Lung (tissue), 12 donors: ENCODE measurements around the gene ZKSCAN8. TPM values are rescaled to one million over a fixed set of nuclear protein-coding genes. Genes with fewer than 3 reads are reported as not detected.
A peak's percentile ranks its signal among the peaks of the same experiment; 100 is the strongest.

Source experiments
- ATAC-seq: fragments of 200-7000 bp; cut with Tn5 transposase; one replicate; pipeline ENCODE4 v1.9.1; 2020; ENCODE audit warnings: moderate number of reproducible peaks; ENCODE audit not compliant: insufficient read depth, low FRiP score
- DNase-seq, 3 donors: peaks; one replicate each; pipeline ENCODE4 v3.0.0-alpha.2; 2013 to 2017
- H3K27ac ChIP-seq, 2 donors: one replicate each; pipeline ENCODE4 v1.5.1; 2013; ENCODE audit warnings: mild to moderate bottlenecking in 2 of 2, moderate library complexity in 2 of 2, control low read depth in 1 of 2, inconsistent platforms in 1 of 2, low read depth in 1 of 2, low read length in 1 of 2
- H3K27me3 ChIP-seq, 3 donors: one replicate each; pipeline ENCODE4 v1.5.1; 2013; ENCODE audit warnings: low read length in 2 of 3; ENCODE audit not compliant: control insufficient read depth in 3 of 3, insufficient read depth in 3 of 3
- H3K36me3 ChIP-seq, 4 donors: one replicate each; pipeline ENCODE4 v1.5.1; 2013; ENCODE audit warnings: low read length in 4 of 4, mild to moderate bottlenecking in 1 of 4, moderate library complexity in 1 of 4; ENCODE audit not compliant: control insufficient read depth in 4 of 4, insufficient read depth in 4 of 4
- H3K4me1 ChIP-seq, 5 donors: one replicate each; pipeline ENCODE4 v1.5.1; 2013; ENCODE audit warnings: low read length in 5 of 5, mild to moderate bottlenecking in 2 of 5, moderate library complexity in 1 of 5; ENCODE audit not compliant: control insufficient read depth in 5 of 5, insufficient read depth in 5 of 5
- H3K4me3 ChIP-seq: one replicate; pipeline ENCODE4 v1.5.1; 2013; ENCODE audit warnings: mild to moderate bottlenecking, control low read depth, moderate library complexity
- H3K9ac ChIP-seq, 2 donors: one replicate each; pipeline ENCODE4 v1.5.1; 2013; ENCODE audit warnings: low read length in 2 of 2, control low read depth in 1 of 2; ENCODE audit not compliant: insufficient read depth in 1 of 2
- H3K9me3 ChIP-seq, 4 donors: one replicate each; pipeline ENCODE4 v1.5.1; 2013; ENCODE audit warnings: low read length in 3 of 4, mild to moderate bottlenecking in 1 of 4, moderate library complexity in 1 of 4; ENCODE audit not compliant: control insufficient read depth in 4 of 4, insufficient read depth in 3 of 4
- CTCF ChIP-seq: IDR thresholded peaks from 2 replicates; pipeline ENCODE4 v1.5.1; 2012; ENCODE audit warnings: mild to moderate bottlenecking; ENCODE audit errors: control extremely low read depth, extremely low read depth
- WGBS, 2 donors: extraction: QIAGEN DNeasy Blood & Tissue Kit; methylation state at CpG; one replicate each; pipeline ENCODE4 v1.1.7; 2013; 5-methylcytosine and 5-hydroxymethylcytosine counted together
- polyA plus RNA-seq, 2 donors: library from polyadenylated mRNA; stranded (reverse); fragments of 200-250 nt; gene quantifications; one replicate each; pipeline ENCODE4 v1.2.1, GENCODE V29; 2013
- total RNA-seq, 2 donors: library from RNA; depleted of rRNA in 1 of 2; stranded (reverse); fragments of >200 nt in 1 of 2; gene quantifications; one replicate each; pipeline ENCODE4 v1.2.1, GENCODE V29; 2014 to 2021
- donor health status: control.
- donor health status: control.
- donor health status: Bipolar disorder and iron deficiency.
- donor health status: healthy.
- donor health status: DM: yes; HTN: yes; CAD: no.

The ZKSCAN8 gene
- total and polyA plus RNA-seq, 4 donors = 3.8 to 40.5 (median 8.8) TPM

DNA sequence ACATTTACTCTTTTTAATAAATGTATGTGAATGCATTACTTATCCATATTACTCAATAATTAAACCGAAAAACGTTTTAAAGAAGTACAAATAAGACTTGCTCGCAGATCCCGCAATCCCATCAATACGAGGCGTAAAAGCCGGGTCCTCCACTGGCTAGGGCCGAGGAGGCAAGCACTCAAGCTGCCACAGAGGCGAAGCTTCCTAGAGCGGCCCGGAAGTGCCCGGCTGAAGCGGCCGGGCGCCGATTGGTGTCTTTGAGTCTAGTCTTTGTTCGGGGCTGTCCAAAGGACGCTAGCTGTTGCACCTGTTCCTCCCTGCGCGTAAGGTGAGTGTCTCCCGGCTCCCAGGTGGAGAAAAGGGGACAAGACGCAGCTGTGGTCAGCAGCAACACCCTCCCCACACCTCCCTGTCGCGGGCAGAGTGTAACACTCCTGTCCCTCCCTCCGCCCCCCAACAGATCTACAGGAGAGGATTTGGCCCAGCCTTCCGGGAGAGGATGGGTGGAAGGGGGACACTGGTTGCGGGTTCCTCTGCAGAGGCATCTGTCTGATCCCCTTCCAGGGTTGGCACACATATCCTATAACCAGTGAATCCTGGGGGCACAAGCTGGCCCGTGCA, 17.2 kb upstream of the ZKSCAN8 start, which contains the start of gene ZSCAN16:
Gene ZSCAN16, plus strand, starts transcription at position 260 of the 621 bp plus-strand sequence. CDS start 835 bp downstream, outside the sequence.
- H3K4me1 ChIP-seq = peaks cover 0 to 13% (median 3%) of the 10 kb centered on the region in 5 donors
- peak; percentile 75 to 90 (median 81) for DNase-seq
- H3K27me3 ChIP-seq = no peaks in the 10 kb centered on the region
- peaks cover 3 to 21% (median 9%) of the 10 kb centered on the region in 4 donors for H3K36me3 ChIP-seq
- H3K9ac ChIP-seq = peak within 1 kb of the TSS; percentile 83 to 89
- no peaks in the 10 kb centered on the region for H3K9me3 ChIP-seq
- peak within 1 kb of the TSS; percentile 58 to 88 for H3K27ac ChIP-seq
- 0% methylated on average over 28 of the region's 28 CpGs for whole genome bisulfite sequencing, 2 donors
- ATAC-seq = peak; percentile 99
- H3K4me3 ChIP-seq = peak within 1 kb of the TSS; percentile 65
- no peak for TF ChIP-seq CTCF

DNA sequence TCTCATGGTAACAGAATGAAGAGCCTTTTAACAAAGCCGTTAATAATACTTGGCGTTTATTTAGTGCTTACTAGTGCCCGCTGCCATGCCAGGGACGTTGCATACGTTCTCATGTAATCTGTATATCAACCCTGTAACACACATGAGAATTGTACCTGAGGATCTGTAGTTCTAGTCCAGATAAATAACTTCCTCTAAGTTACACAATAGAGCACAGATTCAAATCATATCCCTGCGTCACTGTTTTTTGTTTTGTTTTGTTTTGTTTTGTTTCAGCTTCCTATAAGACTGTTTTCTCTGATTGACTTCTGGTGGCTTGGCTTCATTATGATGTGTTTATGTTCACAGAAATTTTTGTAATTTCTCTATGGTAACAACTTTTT, 16.7 kb upstream of the ZKSCAN8 start:
- DNase-seq = no peak

GRCh38 chr6:28125401-28125800, 16.3 kb upstream of the ZKSCAN8 start:
- Histone ChIP-seq H3K27me3 (no peaks in the 10 kb centered on the region), H3K4me3 (no peak overlapping the region), H3K9me3 (no peaks in the 10 kb centered on the region), H3K4me1 (peaks cover 0 to 13% (median 3%) of the 10 kb centered on the region in 5 donors), H3K36me3 (peaks cover 3 to 19% (median 9%) of the 10 kb centered on the region in 4 donors), H3K27ac (peak overlapping the region in 1 of 2 donors; percentile 3), H3K9ac (no peak overlapping the region)
- no peak for ATAC-seq
- DNase-seq = no peak
- TF ChIP-seq CTCF = no peak
- 63 to 69% methylated on average over 4 of the region's 4 CpGs for WGBS, 2 donors

More for the DNA sequence above, 16.7 kb upstream of the ZKSCAN8 start:
- Histone ChIP-seq H3K27ac (peak overlapping the region; percentile 58 to 88), H3K9ac (peak overlapping the region in 1 of 2 donors; percentile 89), H3K4me3 (peak overlapping the region; percentile 65), H3K9me3 (no peaks in the 10 kb centered on the region), H3K27me3 (no peaks in the 10 kb centered on the region), H3K36me3 (peaks cover 3 to 23% (median 10%) of the 10 kb centered on the region in 4 donors), H3K4me1 (peaks cover 0 to 13% (median 3%) of the 10 kb centered on the region in 5 donors)
- 5 to 8% methylated on average over 6 of the region's 6 CpGs for WGBS, 2 donors
- TF ChIP-seq CTCF = no peak
- no peak for ATAC-seq
